Fibroblast of mammary gland (primary cell): ENCODE measurements around the gene S100P.

Experiments used
- DNase-seq: peaks from one replicate; pipeline ENCODE4 v3.0.0-alpha.2; 2010; ENCODE audit warnings: low read depth
- H3K4me3 ChIP-seq: 2 replicates; pipeline ENCODE4 v1.5.1; 2011; ENCODE audit warnings: low read depth, mild to moderate bottlenecking, low read length, moderate library complexity; ENCODE audit not compliant: control insufficient read depth
- TF ChIP-seq, protein P1 (sequence below): conservative IDR thresholded peaks from 2 replicates; pipeline ENCODE4 v1.5.1; 2011; ENCODE audit warnings: low read depth, low read length, inconsistent platforms; ENCODE audit not compliant: control insufficient read depth, insufficient read depth

Gene S100P

DNA sequence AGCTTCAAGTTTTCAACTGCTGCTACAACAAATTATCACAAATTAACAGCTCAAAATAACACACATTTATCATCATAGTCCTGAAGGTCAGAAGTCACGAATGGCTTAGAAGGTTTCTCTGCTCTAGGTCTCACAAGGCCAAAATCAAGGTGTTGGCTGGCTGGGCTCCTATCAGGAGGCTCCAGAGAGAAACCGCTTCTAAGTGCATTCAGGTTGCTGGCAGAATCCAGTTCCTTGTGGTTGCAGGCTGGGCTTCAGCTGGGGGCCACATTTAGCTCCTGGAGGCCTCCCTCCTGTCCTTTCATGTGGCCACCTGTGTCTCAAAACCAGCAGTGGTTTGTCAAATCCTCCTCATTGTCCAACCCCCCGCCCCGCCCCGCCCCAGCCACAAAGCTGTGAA, 37.8 kb upstream of the S100P start:
- no peak for DNase-seq
- H3K4me3 ChIP-seq = no peak overlapping the region
- TF ChIP-seq, protein P1, sequence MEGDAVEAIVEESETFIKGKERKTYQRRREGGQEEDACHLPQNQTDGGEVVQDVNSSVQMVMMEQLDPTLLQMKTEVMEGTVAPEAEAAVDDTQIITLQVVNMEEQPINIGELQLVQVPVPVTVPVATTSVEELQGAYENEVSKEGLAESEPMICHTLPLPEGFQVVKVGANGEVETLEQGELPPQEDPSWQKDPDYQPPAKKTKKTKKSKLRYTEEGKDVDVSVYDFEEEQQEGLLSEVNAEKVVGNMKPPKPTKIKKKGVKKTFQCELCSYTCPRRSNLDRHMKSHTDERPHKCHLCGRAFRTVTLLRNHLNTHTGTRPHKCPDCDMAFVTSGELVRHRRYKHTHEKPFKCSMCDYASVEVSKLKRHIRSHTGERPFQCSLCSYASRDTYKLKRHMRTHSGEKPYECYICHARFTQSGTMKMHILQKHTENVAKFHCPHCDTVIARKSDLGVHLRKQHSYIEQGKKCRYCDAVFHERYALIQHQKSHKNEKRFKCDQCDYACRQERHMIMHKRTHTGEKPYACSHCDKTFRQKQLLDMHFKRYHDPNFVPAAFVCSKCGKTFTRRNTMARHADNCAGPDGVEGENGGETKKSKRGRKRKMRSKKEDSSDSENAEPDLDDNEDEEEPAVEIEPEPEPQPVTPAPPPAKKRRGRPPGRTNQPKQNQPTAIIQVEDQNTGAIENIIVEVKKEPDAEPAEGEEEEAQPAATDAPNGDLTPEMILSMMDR = no peak

DNA sequence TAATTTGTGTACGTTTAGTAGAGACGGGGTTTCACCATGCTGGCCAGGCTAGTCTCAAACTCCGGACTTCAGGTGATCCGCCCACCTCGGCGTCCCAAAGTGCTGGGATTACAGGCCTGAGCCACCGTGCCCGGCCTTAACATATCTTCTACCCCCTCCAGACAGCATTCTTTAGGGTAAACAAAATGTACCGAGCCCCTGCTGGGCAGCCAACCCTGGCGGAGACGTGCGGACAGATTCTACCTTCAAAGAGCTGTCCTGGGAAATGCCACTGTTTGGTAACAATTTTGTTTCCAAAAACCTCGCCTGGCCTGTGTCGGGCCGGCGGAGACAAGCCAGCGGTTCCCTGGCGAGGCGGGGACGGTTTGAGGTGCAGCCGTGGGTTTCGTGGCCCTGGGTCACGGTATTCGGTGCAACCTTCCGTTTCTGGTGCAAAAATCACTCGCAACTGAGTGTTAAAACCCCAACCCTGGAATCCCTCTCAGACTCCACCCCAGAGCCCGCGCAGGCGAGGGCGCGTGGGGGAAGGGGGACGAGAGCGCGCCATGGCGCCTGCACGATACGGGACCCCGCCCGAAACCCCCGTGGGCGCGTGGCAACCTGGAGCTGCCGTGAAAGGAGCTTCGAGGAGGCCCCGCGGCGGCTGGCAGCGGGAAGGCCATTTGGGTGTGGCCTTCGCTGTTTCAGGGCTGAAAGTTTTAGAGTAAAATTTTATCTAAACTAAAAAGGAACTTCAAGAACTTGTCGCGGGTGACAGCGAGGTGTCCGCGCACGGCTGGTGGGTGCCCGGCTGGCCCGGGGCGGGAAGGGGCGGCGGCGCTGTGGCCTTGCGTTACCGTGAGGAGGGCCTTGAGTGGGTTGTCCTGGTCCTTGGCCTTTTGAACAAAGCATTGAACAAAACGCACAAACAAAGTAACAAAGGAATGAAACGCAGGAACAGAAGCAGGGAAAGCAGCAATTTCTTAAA, 36.2 kb upstream of the S100P start:
- TF ChIP-seq, protein P1 = no peak
- H3K4me3 ChIP-seq = no peak overlapping the region
- no peak for DNase-seq

DNA sequence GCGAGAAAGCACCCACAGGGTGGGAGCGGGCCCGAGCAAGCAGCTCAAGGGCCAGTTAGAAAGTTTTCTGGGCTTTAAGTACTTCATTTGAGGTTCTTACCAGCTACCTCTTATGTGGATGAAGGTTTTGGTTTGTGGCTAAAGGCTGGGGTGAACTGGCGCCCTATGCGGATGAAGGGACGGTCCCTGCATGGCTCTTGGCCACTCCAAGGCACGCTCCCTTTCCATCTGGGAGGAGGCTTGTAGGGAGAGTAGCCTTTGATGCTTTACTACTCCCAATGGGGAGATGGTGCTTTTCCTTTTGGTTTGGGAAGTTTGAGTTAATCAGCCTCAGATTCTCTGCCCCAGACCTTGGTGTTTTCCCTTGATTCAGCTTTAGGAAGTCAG, 35.5 kb upstream of the S100P start:
- DNase-seq = no peak
- no peak overlapping the region for H3K4me3 ChIP-seq
- TF ChIP-seq, protein P1 = no peak

DNA sequence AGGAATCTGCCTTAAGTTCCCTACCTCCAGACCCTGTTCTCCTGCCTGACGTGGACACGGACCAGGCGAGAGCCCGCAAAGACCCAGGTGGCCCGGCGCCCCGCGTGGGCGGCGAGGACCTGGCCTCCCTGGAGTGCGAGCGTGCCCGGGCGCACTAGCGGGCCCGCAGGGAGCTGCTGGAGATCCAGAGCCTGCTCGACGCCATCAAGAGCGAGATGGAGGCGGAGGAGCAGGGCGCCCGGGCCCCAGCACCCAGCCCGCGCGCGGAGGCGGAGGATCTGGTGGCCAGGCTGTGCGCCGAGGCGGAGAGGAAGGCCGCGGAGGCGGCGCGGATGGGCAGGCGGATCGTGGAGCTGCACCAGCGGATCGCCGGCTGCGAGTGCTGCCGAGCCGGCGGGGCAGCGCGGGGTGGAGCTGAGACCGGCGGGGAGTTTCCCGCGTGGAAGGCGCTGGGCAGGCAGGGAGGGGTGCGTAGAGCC, 35.0 kb upstream of the S100P start:
- H3K4me3 ChIP-seq = peak overlapping the region; percentile 33
- no peak for DNase-seq
- TF ChIP-seq, protein P1 = no peak

DNA sequence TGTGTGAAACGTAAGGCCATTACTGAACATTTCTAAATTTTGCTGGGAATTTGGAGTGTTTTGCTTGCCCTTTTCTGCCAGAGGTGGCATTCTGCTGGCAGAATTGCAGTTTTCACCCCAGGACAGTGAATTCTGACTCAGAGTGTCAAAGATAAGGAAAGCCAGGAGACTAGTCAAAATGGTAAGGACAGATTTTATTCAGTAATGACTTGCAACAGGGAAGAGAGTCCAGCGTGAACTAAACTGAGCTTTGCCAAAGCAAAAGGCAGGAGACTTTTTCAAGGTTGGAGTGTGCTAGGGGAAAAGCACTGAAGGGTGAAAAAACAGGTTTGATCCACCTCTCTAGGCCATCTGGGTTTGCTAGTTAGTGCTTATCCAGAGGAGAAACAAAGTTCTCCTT, 33.8 kb upstream of the S100P start:
- TF ChIP-seq, protein P1 = no peak
- no peak for DNase-seq
- H3K4me3 ChIP-seq = no peak overlapping the region

DNA sequence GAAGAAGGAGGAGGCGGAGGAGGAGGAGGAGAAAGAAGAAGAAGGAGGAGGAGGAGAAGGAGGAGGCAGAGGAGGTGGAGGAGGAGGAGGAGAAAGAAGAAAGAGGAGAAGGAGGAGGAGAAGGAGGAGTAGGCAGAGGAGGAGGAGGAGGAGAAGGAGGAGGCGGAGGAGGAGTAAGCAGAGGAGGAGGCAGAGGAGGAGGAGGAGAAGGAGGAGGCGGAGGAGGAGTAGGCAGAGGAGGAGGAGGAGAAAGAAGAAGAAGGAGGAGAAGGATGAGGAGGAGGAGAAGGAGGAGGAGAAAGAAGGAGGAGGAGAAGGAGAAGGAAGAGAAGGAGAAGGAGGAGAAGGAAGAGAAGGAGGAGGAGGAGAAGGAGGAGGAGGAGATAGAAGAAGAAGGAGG, 33.2 kb upstream of the S100P start:
- H3K4me3 ChIP-seq = no peak overlapping the region
- TF ChIP-seq, protein P1 = no peak
- DNase-seq = no peak

DNA sequence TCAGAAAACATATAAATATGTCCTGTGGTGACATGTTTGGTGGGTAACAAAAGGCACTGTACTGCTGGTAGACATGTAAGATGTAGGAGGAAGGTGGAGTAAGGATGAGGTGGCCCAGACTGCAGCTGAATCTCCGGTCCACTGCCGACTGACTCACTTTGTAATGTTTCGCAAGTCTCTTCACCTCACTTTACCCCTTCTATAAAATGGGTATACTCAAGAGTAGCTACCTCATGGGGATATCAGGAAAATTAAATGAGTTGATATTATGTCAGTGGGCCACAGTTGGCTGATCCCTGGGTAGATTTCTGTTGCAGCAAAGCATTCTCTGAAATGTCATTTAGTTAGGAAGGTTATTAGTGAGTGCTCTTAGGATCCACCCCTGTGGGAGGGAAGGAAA, 31.1 kb upstream of the S100P start:
- TF ChIP-seq, protein P1 = no peak
- DNase-seq = no peak
- H3K4me3 ChIP-seq = no peak overlapping the region
